CD4-positive, alpha-beta T cell treated with Interleukin-15 for 1 hour (primary cell): ENCODE measurements around the gene CT45A1.
"Not testable (repeated sequence)": the region's sequence is repeated elsewhere in the genome, so short reads cannot be mapped to it uniquely, and the experiment has no call there.

ENCODE experiments used
- DNase-seq: peaks from one replicate; pipeline ENCODE4 v3.0.0-alpha.2; 2020

The CT45A1 gene, protein sequence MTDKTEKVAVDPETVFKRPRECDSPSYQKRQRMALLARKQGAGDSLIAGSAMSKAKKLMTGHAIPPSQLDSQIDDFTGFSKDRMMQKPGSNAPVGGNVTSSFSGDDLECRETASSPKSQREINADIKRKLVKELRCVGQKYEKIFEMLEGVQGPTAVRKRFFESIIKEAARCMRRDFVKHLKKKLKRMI

DNA sequence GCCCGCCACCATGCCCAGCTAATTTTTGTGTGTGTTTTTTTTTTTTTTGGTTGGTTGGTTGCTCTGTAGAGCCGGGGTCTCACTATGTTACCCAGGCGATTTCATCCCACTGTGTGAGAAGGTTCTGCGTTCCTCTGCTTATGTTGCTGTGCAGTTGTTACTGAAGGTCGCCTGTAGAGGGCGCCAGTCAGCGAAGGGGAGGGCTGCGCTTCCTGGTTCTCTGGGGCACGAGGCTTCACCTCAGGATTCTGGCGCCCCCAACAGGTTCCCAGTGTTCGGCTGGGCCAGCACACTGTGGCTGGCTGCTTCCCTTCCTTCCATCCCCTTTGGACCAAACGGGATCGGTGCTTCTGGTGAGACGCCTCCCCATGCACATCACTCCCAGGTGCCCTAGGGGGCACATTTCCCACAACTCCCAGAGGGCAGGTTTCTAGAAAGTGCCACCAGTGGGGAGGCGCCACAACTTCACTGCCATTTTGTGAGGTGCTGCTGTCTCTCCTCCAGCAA lies at the start of gene CT45A1:
CT45A1 (plus strand) TSS at position 457 of the 507 bp plus-strand sequence. CDS start 5,302 bp downstream, outside the sequence.
- DNase-seq = not testable (repeated sequence)

DNA sequence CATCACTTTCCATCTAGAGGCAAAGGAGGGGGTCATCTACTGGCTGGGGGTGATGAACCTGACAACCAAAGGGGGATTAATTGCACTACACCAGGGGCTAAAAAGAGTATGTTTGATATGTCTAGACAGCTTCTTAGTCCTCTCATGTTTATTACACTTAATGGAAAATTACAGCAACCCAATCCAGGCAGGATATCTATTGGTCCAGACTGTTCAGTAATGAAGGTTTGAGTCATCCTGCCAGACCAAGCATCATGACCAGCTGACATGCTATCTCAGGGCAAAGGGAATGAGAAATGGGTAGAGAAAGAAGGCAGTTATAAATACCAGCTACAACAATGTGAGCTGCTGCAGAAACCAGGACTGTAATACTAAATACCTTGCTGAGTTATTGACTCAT lies 40.5 kb upstream of the CT45A1 start:
- DNase-seq = not testable (repeated sequence)

DNA sequence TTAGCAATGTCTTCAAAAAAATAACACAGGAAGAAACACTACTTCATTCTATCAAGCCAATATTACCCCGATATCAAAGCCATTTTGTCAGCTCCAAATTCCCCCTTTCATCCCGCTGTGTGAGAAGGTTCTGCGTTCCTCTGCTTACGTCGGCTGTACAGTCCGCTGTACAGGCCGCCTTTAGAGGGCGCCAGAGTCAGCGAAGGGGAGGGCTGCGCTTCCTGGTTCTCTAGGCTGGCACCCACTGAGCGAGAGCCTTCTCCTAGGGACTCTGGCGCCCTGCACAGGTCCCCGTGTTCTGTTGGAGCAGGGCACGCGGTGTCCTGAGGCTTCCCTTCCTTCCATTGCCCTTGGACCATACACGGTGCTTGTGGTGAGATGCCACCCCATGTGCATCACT lies 25.3 kb upstream of the CT45A1 start:
- DNase-seq = no peak

DNA sequence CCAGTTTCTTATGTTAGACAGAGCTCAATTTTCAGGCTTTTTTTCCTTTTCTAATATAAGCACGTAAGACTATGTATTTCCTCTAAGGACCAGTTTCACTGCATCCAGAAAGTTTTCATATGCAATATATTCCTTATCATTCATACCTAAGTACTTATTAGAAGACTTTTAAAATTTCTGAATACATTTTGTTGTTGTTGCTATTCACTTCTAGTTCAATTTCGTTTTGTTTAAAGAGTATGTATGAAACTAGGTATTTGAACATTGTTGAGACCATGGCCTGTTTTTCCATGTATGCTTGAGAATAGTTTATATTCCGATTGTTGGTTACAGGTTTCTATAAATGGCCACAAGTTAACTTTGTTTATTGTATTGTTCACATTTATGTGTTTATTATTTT lies 18.0 kb upstream of the CT45A1 start:
- DNase-seq = no peak

DNA sequence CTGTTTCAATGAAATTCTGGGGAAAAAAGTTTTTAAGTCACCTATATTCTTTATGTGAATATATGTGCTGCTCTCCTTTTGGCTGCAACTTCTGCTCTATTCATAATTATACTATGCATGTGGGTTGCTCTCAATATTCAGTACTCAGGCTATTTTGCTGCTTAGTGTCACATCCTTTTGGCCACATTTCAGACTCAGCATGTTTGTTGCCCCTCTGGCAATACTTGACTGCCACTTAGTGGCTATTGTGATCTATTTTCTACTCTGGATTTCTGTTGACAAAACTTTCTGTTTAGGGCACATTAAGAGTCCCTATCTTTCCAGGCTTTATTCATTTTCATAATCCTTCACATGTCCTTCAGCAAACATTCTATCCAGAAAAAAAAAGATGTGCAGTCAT lies 15.8 kb upstream of the CT45A1 start:
- no peak for DNase-seq

DNA sequence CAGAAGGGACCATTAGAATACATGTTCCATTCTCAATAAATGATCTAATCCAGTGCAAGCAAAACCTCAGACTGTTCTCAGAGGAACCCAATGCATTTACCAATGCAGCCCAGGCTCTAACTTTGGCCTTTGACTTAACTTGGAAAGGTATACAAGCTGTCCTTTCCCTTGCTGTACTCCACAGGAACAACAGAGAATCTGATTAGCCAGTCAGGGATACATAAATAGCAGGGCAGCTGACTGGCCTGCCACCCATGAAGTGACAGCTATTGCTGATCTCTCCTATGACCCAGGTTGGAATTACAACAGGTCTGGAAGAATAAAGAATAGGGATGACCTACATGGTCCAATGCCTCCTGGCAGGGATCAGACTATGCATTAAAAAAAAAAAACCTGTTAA lies 14.5 kb upstream of the CT45A1 start:
- no peak for DNase-seq

DNA sequence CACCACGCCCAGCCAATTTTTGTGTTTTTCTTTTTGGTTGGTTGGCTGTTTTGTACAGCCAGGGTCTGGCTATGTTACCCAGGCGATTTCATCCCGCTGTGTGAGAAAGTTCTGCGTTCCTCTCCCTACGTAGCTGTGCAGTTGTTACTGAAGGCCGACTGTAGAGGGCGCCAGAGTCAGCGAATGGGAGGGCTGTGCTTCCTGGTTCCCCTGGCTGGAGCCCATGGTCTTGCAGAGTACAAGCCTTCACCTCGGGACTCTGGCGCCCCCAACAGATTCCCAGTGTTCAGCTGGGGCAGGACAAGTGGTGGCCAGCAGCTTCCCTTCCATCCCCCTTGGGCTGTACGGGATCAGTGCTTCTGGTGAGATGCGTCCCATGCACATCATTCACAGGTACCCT lies 5.6 kb upstream of the CT45A1 start:
- DNase-seq = no peak

DNA sequence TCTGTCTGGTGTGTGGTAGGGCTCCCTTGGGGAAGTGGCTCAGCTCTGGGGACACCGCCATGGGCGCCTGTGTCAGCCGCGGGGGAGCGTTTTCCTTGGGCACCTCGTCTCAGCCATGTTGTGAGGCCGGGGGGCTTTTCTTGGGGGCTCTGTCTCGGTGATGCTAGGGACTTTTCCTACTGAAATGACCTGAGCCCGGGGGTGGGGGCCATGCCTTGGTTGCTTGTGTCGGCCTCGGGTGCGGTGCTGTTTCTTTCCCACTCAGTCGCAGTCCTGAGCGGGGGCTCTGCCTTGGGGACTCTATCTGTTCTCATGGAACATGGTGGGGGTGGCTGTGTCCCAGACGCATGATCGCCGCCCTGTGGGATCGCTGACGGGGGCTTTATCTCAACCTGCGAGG lies 356 bp downstream of the CT45A1 start:
- DNase-seq = no peak

DNA sequence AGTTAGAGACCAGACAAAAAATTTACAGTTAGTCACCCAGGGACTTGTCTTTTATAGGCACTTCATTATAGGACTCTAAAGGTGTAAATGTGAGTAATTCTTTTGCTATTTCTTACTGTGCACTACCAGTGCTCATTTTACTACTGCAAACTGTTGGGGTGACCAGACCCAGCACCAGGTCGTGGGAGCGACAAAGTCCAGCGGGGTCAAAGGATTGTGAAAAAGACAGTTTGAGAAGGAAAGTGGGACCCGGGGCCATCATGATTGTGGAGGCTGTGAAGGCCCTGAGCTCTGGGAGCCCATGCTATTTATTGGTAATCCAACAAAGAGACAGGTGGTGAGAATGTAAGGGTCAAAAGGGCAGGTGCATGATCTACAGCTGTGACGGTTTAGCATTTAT lies 21.2 kb downstream of the CT45A1 start:
- not testable (repeated sequence) for DNase-seq

DNA sequence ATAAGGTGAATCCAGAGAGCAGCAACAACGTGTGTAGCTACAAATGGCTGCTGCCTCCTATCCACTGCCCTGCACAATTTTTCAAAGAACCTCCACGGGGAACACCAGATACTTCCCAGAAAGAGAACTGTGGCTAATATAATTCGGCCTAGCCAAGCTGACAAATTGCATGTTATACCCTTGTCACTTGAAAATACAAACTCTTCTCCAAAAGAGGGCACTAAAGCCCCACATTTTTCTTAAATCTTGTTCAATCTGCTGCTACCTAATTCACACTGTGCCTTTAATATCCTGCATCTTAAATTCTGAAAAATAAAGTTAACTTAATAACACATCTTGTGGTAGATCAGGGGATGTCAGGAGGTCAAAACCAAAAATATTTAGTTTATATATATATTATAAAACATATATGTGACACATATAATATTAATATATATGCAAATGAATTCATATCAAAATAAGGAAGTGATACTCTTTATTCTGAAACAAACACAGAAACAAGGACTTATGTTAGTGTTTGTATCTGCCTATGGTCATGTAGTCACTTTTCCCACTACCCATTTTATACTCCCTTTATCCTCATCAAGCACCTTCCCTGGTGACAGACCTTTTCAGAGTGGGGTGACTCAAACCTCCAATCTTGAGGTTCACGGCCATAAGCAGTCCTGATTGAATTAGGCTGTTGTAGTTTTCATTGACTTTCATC lies 24.1 kb downstream of the CT45A1 start:
- no peak for DNase-seq

DNA sequence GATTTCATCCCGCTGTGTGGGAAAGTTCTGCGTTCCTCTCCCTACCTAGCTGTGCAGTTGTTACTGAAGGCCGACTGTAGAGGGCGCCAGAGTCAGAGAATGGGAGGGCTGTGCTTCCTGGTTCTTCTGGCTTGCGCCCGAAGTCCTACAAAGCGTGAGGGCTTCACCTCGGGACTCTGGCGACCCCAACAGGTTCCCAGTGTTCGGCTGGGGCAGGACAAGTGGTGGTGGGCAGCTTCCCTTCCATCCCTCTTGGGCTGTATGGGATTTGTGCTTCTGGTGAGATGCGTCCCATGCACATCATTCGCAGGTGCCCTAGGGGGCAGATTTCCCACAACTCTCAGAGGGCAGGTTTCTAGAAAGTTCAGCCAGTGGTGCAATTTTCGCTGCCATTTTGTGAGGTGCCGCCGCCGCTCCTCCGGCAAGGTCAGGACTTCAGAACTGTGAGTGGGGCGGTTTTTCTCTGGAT lies 27.3 kb downstream of the CT45A1 start:
- no peak for DNase-seq

DNA sequence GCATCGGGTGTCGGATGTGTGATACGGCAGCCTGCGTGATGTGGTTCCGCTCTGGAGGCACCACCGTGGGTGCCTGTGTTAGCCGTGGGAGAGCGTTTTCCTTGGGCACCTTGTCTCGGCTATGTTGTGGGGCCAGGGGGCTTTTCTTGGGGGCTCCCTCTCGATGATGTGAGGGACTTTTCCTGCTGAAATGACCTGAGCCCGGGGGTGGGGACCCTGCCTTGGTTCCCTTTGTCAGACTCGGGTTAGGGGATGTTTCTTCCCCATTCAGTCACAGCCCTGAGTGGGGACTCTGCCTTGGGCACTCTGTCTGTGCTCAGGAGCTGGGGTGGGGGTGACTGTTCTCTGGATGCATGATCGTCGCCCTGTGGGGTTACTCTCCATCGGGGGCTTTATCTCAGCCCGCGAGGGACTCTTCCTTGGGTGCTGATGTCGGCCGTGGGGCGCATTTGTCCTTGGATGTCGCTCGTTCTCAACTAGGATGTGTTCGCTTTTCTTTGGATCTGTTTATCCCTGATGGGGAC lies 27.8 kb downstream of the CT45A1 start:
- DNase-seq = no peak

DNA sequence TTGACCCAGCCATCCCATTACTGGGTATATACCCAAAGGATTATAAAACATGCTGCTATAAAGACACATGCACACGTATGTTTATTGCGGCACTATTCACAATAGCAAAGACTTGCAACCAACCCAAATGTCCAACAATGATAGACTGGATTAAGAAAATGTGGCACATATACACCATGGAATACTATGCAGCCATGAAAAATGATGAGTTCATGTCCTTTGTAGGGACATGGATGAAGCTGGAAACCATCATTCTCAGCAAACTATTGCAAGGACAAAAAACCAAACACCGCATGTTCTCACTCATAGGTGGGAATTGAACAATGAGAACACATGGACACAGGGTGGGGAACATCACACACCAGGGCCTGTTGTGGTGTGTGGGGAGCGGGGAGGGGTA lies 31.3 kb downstream of the CT45A1 start:
- not testable (repeated sequence) for DNase-seq

DNA sequence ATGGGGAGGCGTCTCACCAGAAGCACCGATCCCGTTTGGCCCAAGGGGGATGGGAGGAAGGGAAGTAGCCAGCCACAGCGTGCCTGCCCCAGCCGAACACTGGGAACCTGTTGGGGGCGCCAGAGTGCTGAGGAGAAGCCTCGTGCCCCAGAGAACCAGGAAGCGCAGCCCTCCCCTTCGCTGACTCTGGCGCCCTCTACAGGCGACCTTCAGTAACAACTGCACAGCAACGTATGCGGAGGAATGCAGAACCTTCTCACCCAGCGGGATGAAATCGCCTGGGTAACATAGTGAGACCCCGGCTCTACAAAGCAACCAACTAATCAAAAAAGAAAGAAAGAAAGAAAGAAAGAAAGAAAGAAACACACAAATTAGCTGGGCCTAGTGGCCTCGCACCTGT lies 54.7 kb downstream of the CT45A1 start, which contains the start of gene CT45A3:
CT45A3 (minus strand) TSS at position 101 of the 400 bp plus-strand sequence. CDS start 3,747 bp downstream, outside the sequence.
- not testable (repeated sequence) for DNase-seq
